ENCODE results near the gene ACY1. TPM values are rescaled to one million over a fixed set of nuclear protein-coding genes. Genes with fewer than 3 reads are reported as not detected.

Gene ACY1
- total RNA-seq, 4 donors from 2014 or later, result 34.0 to 57.7 (median 52.1) TPM

DNA sequence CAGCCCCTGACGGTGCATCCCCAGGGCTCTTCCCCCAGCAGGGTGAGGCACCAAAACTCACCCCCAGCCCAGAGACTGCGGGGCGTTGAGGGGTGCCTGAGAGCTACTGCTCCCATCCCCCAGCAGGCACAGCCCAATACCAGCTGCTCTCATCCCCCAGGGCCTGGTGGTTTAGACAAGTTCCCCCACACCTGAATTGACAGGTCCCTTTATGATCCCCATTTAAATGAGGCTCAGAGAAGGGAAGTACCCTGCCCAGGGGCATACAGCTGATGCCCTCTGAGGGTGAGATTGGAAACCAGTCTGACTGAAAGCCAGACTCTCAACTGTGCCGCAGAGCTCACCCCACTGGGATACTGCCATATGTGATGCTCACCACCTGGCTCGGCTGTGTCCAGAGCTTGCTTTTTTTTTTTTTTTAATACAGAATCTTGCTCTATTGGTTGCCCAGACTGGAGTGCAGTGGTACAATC is 52.9 kb downstream of the ACY1 start:
- TF ChIP-seq, protein P1, sequence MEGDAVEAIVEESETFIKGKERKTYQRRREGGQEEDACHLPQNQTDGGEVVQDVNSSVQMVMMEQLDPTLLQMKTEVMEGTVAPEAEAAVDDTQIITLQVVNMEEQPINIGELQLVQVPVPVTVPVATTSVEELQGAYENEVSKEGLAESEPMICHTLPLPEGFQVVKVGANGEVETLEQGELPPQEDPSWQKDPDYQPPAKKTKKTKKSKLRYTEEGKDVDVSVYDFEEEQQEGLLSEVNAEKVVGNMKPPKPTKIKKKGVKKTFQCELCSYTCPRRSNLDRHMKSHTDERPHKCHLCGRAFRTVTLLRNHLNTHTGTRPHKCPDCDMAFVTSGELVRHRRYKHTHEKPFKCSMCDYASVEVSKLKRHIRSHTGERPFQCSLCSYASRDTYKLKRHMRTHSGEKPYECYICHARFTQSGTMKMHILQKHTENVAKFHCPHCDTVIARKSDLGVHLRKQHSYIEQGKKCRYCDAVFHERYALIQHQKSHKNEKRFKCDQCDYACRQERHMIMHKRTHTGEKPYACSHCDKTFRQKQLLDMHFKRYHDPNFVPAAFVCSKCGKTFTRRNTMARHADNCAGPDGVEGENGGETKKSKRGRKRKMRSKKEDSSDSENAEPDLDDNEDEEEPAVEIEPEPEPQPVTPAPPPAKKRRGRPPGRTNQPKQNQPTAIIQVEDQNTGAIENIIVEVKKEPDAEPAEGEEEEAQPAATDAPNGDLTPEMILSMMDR (IDR thresholded peaks at IDR 0.05), result no peak

DNA sequence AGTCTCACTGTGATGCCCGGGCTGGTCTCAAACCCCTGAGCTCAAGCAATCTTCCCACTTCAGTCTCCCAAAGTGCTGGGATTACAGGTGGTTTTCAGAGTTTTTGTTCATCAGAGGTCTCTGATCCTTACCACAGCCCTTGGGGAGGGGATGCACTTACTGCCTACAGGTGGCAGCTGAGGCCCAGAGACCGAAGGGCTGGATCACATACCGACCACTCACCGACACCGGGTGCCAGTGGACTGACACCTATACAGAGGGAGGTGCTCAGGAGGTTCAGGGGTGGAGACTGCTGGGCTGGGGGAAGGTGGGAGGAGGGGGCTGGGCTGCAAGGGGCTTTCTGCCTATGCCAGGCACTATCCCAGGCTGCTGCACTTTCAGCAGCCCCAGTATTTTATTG is 53.5 kb downstream of the ACY1 start:
- ATAC-seq (ENCODE audit: low FRiP score) (no peak), DNase-seq (ENCODE audit: low spot score) (no peak)
- TF ChIP-seq, protein P1 (IDR thresholded peaks at IDR 0.05), result no peak

More for the DNA sequence above, 52.9 kb downstream of the ACY1 start:
- no peak for ATAC-seq (ENCODE audit: low FRiP score)
- DNase-seq (ENCODE audit: low spot score), result no peak

DNA sequence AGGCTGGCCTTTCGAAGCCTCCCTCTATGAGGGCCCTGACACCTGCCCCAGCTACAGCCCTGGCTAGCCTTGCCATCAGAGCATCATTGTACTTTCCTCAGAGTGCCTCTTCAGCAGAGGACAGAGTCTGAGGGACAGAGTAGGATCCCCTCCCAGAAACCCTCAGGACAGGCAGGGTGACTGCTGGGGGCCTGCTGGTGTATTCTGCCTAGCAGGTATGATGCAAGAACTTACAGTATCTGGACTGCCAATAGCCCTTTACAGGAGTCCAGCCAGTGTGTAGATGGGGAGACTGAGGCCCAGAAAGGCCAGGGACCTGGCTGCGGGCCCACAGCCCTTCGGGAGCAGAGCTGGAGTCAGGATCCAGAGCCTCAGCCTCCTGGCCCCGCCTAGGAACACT is 54.0 kb downstream of the ACY1 start:
- TF ChIP-seq, protein P1 (IDR thresholded peaks at IDR 0.05), result no peak
- no peak for ATAC-seq (ENCODE audit: low FRiP score)
- DNase-seq (ENCODE audit: low spot score), result no peak

DNA sequence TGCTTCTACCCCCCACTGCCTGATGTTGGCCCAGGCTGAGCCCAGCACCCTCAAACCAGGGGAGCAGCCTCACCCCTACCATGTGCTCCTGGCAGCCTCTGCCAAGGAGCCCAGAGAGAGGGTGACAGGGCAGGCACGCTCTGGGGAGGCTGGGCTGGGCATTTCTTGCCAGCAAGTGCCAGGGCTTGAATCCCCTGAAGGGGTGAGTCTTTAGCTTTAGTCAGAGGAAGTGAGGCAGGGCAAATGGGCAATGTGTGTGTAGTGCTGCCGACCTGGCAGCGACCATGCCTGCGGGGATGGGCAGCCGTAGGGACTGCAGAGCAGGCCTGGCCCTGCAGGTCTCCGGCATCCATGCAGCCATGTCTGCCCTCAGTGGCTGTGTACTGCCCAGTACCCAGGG is 54.9 kb downstream of the ACY1 start:
- no peak for DNase-seq (ENCODE audit: low spot score)
- no peak for ATAC-seq (ENCODE audit: low FRiP score)
- TF ChIP-seq, protein P1 (IDR thresholded peaks at IDR 0.05), result no peak

Small RNA genes within 50 kb of the gene (small RNA-seq; reads per million reads assigned to genes)
- gene AC115284.1, result not detected

Other genes with a start within 250 kb of the ACY1 start
- not detected for gene IQCF6, start 204.3 kb upstream of the ACY1 start, total RNA-seq
- not detected for gene IQCF2, start 121.9 kb upstream of the ACY1 start, total RNA-seq
- not detected for gene IQCF5, start 107.9 kb upstream of the ACY1 start, total RNA-seq
- not detected for gene IQCF1, start 80.2 kb upstream of the ACY1 start, total RNA-seq
- 10 to 100 TPM; 19.2 to 55.8 (median 21.3) TPM for gene RRP9, start 41.6 kb upstream of the ACY1 start, total RNA-seq
- gene PARP3, start 41.2 kb upstream of the ACY1 start, total RNA-seq, result 10 to 100 TPM; 19.2 to 23.9 (median 22.8) TPM
- under 1 TPM in 3 of 4 donors, not detected in 1; 0.19 to 0.37 (median 0.24) TPM for gene GPR62, start 28.2 kb upstream of the ACY1 start, total RNA-seq
- gene PCBP4, start 16.1 kb upstream of the ACY1 start, total RNA-seq, result 10 to 100 TPM; 21.4 to 84.0 (median 23.4) TPM
- gene ABHD14B, start 9.5 kb upstream of the ACY1 start, total RNA-seq, result 10 to 100 TPM; 57.3 to 87.1 (median 80.9) TPM
- 10 to 100 TPM; 19.0 to 53.4 (median 24.5) TPM for gene ABHD14A, start 8.5 kb upstream of the ACY1 start, total RNA-seq
- gene RPL29, start 12.4 kb downstream of the ACY1 start, total RNA-seq, result 1,000 to 10,000 TPM; 1,723 to 2,189 (median 1,972) TPM
- gene DUSP7, start 73.0 kb downstream of the ACY1 start, total RNA-seq, result 10 to 100 TPM in 3 of 4 donors, 1 to 10 TPM in 1; 5.5 to 22.2 (median 16.8) TPM
- 1 to 10 TPM in 3 of 4 donors, under 1 TPM in 1; 0.65 to 2.0 (median 1.2) TPM for gene POC1A, start 170.9 kb downstream of the ACY1 start, total RNA-seq
- gene ALAS1, start 214.6 kb downstream of the ACY1 start, total RNA-seq, result 10 to 100 TPM; 29.3 to 79.7 (median 31.0) TPM
- under 1 TPM in 1 of 4 donors, not detected in 3; 0.19 TPM for gene TLR9, start 242.1 kb downstream of the ACY1 start, total RNA-seq